Activated CD4-positive, alpha-beta T cell treated with anti-CD3 and anti-CD28 coated beads, Interleukin-10, Interleukin-2, amounts not matched to agents 100 ng/mL and 50 ng/mL, durations not matched to agents 16 hours and 8 hours (primary cell): ENCODE results near the gene DENND4A.
"Not testable (repeated sequence)": the region's sequence is repeated elsewhere in the genome, so short reads cannot be mapped to it uniquely, and the experiment has no call there.

ENCODE experiments used
- DNase-seq: peaks from one replicate; pipeline ENCODE4 v3.0.0-alpha.2; 2020

Gene DENND4A

DNA sequence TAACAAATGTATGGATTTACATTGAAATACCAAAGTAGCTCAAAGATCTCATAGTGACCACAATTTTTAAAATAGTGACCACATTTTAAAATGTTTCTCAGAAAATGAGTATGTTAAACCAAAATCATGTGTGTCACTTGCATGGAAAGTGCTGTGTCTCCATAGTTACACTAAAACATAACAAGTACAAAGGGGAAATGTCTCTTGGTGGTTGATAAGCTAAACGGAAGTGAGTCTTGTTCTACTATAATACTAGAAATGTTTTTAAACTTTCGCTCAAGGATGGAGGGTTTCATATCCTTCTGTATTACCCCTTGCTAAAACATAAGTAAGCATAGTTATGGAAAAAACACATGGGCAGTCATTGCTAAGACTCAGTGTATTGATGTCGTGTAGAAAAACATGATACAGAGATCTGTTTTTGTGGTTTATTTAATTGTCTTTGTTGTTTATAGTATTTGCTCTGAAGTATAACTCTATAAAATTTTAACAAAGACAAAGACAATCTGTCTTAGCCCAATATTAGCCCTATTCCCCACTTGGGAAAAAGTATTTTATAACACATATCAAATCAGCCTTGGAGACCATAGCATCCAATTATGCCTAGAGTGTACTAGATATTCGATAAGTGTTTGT is 27.0 kb upstream of the DENND4A start:
- DNase-seq, result peak; percentile 89

DNA sequence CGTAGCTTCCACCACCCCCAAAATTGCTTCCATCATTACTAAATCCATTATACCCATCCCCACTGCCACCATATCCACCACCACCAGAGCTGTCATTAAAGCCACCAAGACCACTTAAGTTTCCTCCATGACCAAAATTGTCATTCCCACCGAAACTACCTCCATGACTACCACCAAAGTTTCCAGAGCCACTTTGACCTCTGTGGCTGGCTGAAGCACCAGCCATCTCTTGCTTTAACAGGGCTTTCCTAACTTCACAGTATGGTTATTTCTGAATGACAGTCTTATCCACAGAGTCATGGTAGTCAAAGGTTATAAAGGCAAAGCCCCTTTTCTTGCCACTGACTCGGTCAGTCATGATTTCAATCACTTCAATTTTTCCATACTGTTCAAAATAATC is 24.3 kb upstream of the DENND4A start:
- peak; percentile 51 for DNase-seq

DNA sequence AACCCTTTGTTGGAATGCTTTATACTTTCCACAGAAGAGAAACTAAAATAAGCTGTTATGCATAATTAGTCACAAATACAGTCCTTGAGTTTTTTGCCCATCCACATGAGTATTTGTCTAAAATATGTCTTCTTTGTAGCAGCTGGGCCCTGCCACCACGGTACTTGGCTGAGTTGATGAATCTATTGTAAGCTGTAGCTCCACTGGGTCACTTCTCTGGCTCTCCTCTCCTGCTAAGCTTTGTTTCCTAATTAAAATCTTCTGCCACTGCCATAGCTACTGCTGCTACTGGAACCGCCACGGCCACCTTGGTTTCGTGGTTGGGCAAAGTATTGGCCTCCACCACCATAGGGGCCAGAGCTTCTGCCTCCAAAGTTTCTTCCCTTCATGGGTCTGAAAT is 23.9 kb upstream of the DENND4A start:
- DNase-seq, result not testable (repeated sequence)

DNA sequence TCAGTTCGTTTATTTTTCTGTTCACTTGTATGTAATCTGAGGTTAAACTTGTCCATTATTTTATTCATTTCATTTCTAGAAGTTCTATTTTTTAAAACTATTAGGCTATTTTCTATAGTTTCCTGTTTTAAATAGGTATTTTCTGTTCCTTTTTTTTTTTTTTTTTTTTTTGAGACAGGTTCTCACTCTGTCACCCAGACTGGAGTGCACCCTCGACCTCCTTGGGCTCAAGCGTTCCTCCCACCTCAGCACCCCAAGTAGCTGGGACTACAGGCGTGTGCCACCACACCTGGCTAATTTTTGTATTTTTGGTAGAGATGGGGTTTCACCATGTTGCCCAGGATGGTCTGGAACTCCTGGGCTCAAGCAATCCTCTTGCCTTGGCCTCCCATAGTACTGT is 22.2 kb upstream of the DENND4A start:
- not testable (repeated sequence) for DNase-seq

DNA sequence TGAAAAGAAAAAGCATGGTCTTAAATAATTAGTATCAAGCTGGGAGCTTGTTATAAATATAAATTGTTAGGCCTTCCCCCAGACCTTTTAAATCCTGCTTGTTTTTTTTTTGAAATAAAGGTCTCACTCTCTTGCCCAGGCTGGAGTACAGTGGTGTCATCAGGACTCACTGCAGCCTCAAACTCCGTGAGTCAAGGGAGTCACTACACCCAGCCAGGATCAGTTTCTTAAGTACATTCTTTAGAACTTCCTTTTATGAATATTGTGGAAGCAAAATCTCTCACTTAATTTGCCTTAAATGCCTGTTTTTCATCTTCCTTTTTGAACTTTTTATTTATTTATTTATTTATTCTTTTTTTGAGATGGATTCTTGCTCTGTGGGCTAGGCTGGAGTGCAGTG is 20.8 kb upstream of the DENND4A start:
- no peak for DNase-seq

DNA sequence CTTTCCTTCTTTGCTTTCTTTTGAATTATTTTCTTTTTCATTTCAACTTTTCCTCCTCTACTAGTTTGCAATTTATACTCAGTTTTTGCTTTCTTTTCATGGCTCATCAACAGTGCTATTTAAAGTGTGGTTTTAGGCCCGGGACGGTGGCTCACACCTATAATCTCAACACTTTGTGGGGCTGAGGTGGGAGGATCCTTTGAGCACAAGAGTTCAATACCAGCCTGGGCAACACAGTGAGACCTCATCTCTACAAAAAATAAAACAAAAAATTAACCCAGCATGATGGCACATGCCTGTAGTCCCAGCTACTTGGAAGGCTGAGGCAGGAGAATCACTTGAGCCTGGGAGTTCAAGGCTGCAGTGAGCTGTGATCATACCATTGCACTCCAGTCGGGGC is 20.4 kb upstream of the DENND4A start:
- no peak for DNase-seq

DNA sequence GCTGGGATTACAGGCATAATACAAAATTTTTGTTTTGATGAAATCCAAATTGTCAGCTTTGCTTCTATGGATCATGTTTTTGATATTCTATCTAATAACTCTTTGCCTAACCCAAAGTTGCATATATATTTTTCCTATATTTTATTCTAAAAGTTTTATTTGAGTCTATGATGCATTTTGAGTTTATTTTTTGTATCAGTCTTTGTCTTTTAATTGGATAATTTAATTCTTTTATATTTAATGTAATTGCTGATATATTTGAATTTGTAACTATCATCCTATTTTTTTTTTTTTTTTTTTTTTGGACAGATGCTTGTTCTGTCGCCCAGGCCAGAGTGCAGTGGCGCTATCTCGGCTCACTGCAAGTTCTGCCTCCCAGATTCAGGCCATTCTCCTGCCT is 19.7 kb upstream of the DENND4A start:
- DNase-seq, result no peak

DNA sequence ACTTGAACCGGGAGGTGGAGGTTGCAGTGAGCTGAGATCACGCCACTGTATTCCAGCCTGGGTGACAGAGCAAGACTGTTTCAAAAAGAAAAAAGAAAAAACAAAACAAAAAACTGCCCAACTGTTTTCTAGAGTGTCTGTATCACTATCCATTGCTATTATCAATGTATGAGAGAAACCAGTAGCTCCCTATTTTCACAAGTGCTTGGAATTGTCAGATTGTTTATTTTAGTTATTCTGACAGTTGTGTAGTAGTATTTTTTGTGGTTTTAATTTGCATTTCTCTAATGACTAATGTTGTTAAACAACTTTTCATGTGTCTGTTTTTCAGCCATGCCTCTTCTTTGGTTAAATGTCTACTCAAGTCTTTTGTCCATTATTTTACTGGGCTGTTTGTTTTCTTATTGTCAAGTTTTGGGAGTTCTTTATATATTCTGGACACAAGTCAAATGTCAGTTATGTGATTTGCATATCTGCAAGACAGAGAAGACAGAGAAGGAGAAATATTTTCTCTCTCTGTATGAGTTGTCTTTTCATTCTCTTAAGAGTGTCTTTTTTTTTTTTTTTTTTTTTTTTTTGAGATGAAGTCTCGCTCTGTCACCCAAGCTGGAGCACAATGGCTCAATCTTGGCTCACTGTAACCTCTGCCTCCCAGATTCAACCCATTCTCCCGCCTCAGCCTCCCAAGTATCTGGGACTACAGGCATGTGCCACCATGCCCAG is 19.1 kb upstream of the DENND4A start:
- DNase-seq, result not testable (repeated sequence)

DNA sequence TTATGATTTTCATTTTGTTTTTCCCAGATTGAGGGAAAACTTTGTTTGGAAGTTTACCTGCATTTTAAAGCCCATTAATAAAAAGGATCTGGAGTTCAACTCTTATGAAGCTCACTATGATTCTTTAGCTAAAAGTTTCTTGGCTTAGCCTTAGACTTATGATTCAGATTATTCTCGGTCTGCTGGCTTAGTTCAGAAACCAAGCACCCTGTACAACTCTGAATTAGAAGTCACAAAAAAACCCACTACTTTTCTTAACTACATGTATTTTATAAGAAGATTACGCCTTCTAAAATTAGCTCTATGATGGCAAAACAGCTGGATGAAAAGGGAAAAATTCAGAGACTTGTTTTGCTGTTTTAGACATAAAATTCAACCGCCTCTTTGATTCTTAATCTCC is 14.3 kb upstream of the DENND4A start:
- DNase-seq, result no peak

DNA sequence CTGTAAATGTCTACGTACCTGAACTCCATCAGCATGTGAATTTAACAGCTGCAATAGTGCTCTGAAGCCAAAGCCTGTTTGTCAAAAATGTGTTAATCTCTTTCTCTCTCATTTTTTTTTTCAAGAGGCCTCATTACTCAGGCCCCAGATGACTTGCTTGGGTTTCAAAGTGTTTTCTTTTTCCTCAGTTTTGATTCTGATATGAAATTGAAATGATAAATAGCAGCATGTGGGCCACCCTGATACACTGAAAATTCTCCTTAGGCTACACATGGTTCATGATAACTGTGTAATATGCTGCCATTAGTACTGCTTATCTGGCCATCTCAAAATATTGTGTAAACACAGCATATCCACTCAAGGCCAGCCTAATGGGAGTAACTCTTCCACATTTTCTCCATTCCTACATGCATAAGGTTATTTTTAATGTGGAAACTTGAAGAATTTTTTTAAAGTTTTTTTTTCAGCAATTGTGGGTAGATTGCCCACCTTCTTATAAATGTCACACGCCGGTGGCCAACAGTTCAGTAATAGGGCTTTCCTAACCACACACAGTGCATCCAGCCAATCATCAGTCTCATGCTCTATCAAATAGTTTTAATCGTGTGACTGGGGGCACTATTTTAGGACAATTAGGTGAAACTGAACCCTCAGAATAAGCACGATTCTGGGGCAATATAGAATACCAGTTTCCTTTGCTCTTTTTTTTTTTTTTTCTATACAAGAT is 13.1 kb upstream of the DENND4A start:
- peak; percentile 64 for DNase-seq

DNA sequence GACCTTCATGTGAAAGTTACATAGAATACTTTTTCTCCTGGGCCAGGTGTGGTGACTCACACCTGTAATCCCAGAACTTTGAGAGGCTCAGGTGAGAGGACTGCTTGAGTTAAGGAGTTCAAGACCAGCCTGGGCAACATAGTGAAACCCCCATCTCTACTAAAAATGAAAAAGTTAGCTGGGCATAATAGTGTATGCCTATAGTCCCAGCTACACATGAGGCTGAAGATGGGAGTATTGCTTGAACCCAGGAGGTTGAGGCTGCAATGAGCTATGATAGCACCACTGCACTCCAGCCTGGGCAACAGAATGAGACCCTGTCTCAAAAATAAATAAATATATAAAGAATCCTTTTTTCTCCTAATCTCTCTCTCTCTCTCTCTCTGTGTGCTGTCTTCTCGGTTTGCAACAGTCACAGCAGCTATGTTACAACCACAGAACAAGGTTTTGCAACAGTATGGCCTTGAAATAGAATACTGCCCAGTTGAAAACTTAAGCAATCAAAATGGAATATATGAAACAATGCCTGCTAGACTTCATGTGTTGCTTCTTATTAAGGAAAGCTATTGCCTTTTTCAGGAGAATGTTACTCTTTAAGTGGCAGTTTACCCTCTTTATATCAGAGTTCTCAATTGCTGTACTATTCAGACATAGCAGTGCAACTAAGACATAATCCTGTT is 12.3 kb upstream of the DENND4A start:
- no peak for DNase-seq

DNA sequence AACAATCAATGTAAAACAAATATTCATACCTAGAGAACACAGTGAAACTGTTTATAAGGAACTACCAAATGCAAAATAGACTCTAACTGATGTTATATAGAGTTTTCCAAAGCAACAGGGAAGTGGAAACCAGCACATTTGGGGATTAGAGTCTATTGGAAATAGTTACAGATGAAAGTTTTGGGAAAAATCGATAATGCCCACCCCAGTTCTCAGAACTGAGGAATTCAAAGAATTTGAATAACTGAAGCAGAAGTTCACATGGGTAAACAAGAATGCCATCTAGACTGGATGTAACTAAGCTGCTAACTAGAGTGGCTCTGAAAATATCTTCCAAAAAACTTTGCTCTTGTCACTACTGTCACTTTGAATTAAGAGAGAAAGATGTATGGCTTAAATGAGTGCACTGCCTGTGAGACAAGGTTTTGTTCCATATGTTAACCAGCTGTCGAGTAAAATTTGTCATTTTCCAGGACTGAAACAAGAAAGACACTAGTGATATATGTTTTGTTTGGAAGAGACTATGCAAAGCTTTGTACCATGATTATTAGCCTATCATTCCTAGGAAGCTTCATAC is 9.2 kb upstream of the DENND4A start:
- DNase-seq, result no peak

DNA sequence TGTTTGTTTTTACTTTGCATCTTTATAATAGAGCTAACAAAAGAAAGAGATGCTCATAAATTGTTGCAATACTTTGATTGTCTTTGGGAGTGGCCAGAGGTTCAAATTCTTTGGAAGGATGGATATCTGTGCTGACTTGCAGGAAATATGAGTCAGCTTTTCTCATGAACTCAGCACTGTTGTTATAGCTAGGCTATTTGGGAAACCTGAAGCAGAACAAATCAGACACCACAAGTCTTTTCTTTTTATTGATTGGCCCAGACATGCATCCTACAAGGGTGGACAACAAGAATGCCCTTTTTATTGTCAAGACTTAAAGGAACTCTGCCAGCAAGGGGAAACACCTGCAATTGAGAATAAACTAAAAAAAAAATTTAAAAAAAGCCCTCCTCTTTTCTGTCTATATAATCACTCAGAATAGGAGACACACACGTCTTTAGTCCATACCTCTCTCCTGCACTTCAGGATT is 4.6 kb upstream of the DENND4A start:
- DNase-seq, result peak; percentile 55

DNA sequence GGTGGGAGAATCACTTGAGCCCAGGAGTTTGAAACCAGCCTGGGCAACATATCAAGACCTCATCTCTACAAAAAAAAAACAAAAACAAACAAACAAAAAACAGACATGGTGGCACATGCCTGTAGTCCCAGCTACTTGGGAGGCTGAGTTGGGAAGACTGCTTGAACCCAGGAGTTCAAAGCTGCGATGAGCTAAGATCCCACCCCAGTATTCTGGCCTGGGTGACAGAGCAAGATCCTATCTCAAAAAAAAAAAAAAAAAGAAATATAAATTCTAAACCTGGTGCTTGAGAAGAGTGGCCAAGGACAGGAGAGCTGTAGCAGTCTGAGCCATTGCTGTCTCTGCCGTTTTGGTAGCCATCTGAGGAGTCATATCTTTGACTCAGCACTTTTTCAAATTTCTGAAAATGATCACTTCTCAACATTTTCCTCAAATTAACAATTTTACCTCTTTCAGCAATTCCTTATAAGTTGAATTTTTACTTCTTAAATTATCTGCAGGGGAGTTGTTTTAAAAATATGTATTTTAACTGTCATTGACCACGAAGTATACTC is 3.6 kb upstream of the DENND4A start:
- no peak for DNase-seq

DNA sequence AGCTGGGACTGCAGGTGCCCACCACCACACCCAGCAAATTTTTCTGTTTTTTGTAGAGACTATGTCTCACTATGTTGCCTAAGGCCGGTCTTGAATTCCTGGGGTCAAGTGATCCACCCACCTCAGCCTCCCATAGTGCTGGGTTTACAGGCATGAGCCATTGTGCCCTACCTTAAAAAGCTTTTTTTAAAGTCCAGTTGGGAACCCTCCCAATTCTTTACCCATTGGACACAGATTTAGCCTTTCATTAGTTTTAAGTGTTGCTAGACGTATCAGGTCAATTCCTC is 1.7 kb upstream of the DENND4A start:
- no peak for DNase-seq

DNA sequence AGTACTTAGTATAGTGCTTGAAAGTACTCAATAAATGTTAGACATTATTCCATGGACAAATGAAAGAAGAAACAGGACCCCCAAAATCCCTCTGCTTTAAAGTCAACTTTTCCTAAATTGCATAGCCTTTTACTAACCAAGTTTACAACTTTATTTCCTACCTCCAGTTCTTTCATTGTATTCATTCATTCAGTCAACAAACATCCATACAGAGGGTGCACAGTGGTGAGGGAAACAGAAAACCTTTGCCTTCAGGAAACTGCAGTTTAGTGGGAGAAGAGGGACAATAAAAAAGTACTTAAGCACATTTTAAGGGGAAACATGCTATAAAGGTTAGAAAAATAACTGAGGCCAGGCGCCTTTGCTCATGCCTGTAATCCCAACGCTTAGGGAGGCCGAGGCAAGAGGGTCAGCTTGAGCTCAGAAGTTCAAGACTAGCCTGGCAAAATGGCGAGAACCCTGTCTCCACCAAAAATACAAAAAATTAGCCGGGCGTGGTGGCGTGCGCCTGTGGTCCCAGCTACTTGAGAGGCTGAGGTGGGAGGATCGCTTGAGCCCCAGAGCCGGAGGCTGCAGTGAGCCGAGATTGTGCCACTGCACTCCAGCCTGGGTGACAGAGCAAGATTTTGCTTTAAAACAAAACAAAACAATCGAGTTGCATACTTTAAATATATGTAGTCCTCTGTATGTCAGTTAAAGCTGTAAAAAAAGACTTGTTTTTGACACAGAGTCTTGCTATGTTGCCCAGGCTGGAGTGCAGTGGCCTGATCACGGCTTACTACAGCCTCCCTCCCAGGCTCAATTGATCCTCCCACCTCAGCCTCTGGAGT is 1.1 kb upstream of the DENND4A start:
- DNase-seq, result no peak

DNA sequence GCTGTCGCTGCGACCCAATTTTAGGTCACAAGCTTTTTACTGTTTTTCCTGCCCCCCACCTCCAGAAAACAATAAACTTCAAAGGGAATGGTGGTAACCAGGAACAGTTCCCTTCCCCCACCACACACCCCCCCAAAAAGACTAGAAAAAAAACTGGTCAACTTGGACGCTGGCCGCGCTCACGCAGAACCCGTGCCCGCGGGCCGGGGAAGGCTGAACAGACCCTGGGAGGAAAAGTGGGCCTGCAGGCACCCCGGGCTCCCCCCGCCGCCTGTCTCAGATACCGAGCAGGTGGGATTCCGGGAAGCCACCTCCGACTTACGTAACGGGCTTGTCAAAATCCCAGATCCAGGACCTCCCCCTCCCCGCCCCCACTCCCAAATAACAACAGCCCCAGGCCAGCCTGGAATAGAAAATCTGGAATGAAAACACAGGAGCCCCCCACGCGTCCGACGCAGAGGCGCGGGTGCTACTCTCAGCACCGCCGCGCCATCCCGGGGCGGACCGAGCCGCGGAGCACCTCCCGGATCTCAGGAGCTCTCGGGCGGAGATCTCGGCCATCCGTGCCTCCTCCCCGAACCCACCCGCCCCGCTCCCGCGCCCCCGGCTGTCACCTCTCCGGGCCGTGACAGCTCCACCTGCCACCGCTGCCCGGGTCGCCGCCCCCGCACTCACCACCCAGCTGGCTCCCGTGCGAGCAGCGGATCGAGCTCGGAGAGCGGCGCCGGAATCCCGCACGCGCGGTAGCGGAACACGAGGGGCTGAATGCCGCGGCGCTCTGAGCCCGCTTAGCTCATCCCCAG is 557 bp downstream of the DENND4A start:
- no peak for DNase-seq

DNA sequence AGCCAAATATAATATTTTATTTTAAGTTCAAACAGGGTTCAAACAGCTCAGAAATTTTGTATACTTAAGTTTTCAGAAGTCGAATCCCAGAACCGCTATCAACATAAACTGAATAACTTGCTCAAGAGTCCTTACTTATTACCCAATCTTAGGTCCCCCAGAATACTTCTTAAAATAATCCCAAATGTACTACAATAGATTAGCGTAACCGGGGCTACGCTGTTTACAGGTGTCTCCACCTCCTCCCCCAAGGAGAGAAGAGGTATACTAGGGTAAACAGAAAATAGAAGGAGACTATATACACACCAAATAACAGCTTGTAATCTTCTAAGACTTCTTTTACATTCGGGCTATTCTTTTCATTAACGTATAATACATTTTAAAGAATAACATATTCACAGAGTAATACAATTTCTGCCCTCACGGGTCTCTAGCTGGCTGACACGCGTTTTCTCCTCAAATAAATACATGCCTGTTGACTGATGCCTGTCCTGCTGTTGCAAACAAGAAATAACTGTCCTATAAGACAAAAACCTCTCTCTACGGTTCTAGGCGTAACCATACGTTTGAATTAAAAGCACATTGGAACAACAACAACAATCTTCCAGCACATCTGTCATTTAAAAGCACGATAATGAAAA is 1.3 kb downstream of the DENND4A start:
- DNase-seq, result peak; percentile 36

DNA sequence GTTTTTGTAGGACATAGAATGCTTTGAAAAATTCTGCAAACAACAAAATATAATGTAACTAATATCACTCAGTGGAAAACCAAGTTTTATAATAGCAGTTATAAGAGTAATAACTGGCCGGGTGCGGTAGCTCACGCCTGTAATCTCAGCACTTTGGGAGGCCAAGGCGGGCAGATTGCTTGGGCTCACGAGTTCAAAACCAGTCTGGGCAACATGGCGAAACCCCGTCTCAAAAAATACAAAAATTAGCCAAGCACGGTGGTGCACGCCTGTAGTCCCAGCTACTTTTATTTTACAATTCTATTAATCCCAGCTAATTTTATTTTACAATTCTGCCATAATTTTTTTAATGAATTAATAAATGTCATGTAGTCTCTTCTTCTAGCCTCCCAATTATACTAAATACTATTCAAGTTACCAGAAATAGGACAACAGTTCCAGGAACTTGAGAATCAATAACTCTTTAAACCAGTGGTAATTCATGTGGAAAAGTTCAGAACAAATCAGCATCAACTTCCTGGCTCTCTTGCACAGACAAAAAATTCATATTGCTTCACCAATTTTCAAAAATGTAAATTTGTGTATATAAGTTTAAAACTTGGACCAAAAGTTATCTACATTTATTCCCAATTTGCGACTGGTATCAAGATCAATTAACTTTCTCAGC is 2.2 kb downstream of the DENND4A start:
- no peak for DNase-seq

DNA sequence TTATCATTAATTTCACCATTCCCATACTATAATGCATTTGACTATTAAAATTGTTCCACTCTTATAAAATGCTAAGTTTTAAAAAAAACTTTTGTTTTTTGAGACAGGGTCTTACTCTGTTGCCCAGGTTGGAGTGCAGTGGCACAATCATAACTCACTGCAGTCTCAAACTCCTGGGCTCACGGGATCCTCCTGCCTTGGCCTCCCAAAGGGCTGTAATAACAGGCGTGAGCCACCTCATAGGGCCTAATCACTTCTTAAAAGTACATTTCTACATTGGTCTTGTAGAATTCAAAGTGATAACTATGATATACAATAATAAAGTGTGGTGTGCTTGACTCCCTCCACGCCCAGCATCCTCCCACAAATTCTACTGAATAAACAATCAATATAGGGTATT is 3.0 kb downstream of the DENND4A start:
- DNase-seq, result no peak
